G401 (cell line): ENCODE data around the gene DNAI4. TPM values are rescaled to one million over a fixed set of nuclear protein-coding genes. Genes with fewer than 3 reads are reported as not detected.
"Not testable (repeated sequence)": the region's sequence is repeated elsewhere in the genome, so short reads cannot be mapped to it uniquely, and the experiment has no call there.

Source experiments
- DNase-seq: peaks from one replicate; pipeline ENCODE4 v3.0.0-alpha.2; 2015; ENCODE audit warnings: low spot score
- in situ Hi-C: cut with HindIII; loops from 2 replicates; pipeline ENCODE4 v1.10.0; 2016; ENCODE audit warnings: low sequenced_read_pairs, mixed read lengths
- total RNA-seq: library from RNA; depleted of rRNA; stranded (reverse); fragments of >200 nt; shearing (Covaris generic); gene quantifications from 2 replicates; pipeline ENCODE4 v1.2.3, GENCODE V29; 2014

Gene DNAI4
- total RNA-seq, 1 experiment from 2014 or later = 7.3 TPM

- in situ Hi-C loops = no loop called here
- DNase-seq = no peak
Observed at GRCh38 chr1:66853379-66853778, 71.3 kb downstream of the DNAI4 start.

GRCh38 chr1:66852870-66853269, 71.8 kb downstream of the DNAI4 start:
- DNase-seq = no peak
- in situ Hi-C loops = no loop called here

GRCh38 chr1:66850989-66851388, 73.7 kb downstream of the DNAI4 start:
- DNase-seq = no peak
- in situ Hi-C loops = no loop called here

- no peak for DNase-seq
- in situ Hi-C loops = no loop called here
Observed at GRCh38 chr1:66848193-66848592, 76.5 kb downstream of the DNAI4 start.

GRCh38 chr1:66840929-66841328, 83.7 kb downstream of the DNAI4 start:
- in situ Hi-C loops = no loop called here
- DNase-seq = no peak

- in situ Hi-C loops = no loop called here
- DNase-seq = no peak
Observed at GRCh38 chr1:66834926-66835325, 89.7 kb downstream of the DNAI4 start.

- in situ Hi-C loops = no loop called here
- DNase-seq = no peak
Observed at GRCh38 chr1:66833112-66833511, 91.5 kb downstream of the DNAI4 start.

GRCh38 chr1:66831529-66832239, 93.0 kb downstream of the DNAI4 start:
- DNase-seq = no peak
- in situ Hi-C loops = no loop called here

- in situ Hi-C loops = no loop called here
- DNase-seq = no peak
Observed at GRCh38 chr1:66824771-66825170, 99.9 kb downstream of the DNAI4 start.

- in situ Hi-C loops = no loop called here
- no peak for DNase-seq
Observed at GRCh38 chr1:66809736-66810326, 114.8 kb downstream of the DNAI4 start.

GRCh38 chr1:66809245-66809644, 115.4 kb downstream of the DNAI4 start:
- in situ Hi-C loops = no loop called here
- DNase-seq = no peak

GRCh38 chr1:66795839-66796238, 128.8 kb downstream of the DNAI4 start:
- in situ Hi-C loops, DNase-seq: not testable (repeated sequence)

GRCh38 chr1:66791621-66792610, 132.7 kb downstream of the DNAI4 start:
- in situ Hi-C loops = no loop called here
- no peak for DNase-seq

GRCh38 chr1:66788231-66788939, 136.3 kb downstream of the DNAI4 start:
- DNase-seq = no peak
- in situ Hi-C loops = no loop called here

GRCh38 chr1:66787641-66788040, 137.0 kb downstream of the DNAI4 start:
- in situ Hi-C loops = no loop called here

GRCh38 chr1:66785800-66786199, 138.9 kb downstream of the DNAI4 start:
- in situ Hi-C loops, DNase-seq: not testable (repeated sequence)

More at GRCh38 chr1:66787641-66788040, 137.0 kb downstream of the DNAI4 start:
- DNase-seq = no peak

GRCh38 chr1:66779475-66780078, 145.1 kb downstream of the DNAI4 start:
- DNase-seq = no peak
- in situ Hi-C loops = no loop called here

- in situ Hi-C loops = no loop called here
- no peak for DNase-seq
Observed at GRCh38 chr1:66778969-66779368, 145.7 kb downstream of the DNAI4 start.

GRCh38 chr1:66778266-66778665, 146.4 kb downstream of the DNAI4 start:
- no peak for DNase-seq
- in situ Hi-C loops = no loop called here
